H1 (cell line): ENCODE data around the gene PLXND1. TPM values are rescaled to one million over a fixed set of nuclear protein-coding genes. Genes with fewer than 3 reads are reported as not detected.
A peak's percentile ranks its signal among the peaks of the same experiment; 100 is the strongest.

Experiments used
- CHD7 ChIP-seq: fragments of 300-600 bp; sonication (generic); IDR thresholded peaks from 2 replicates; pipeline ENCODE4 v1.7.1; 2012; ENCODE audit warnings: low read length, moderate library complexity, mild to moderate bottlenecking, inconsistent platforms; ENCODE audit not compliant: insufficient replicate concordance
- KDM5A ChIP-seq: fragments of 200-600 bp; IDR thresholded peaks from 2 replicates; pipeline ENCODE4 v1.7.1; 2012; ENCODE audit warnings: mild to moderate bottlenecking, low read length, inconsistent platforms, mixed read lengths
- MAFK ChIP-seq: IDR thresholded peaks from 2 replicates; pipeline ENCODE4 v1.6.1; 2012; ENCODE audit warnings: low read depth, mild to moderate bottlenecking, improper control_type of control experiment, low read length
- NANOG ChIP-seq: IDR thresholded peaks from 2 replicates; pipeline ENCODE4 v1.6.1; 2011; ENCODE audit warnings: low read length, low read depth, mild to moderate bottlenecking, inconsistent platforms; ENCODE audit not compliant: insufficient read depth, poor library complexity, severe bottlenecking
- RAD21 ChIP-seq, 2 experiments: IDR thresholded peaks in 1 of 2; conservative IDR thresholded peaks in 1 of 2; 2 replicates each; pipeline ENCODE4 v1.6.1; 2011; ENCODE audit warnings: low read depth in 2 of 2, low read length in 2 of 2, improper control_type of control experiment in 1 of 2, inconsistent platforms in 1 of 2, mild to moderate bottlenecking in 1 of 2, moderate library complexity in 1 of 2
- RBBP5 ChIP-seq: IDR thresholded peaks from 2 replicates; pipeline ENCODE4 v1.7.1; 2012; ENCODE audit warnings: low read depth, mild to moderate bottlenecking, inconsistent platforms, low read length, moderate library complexity, borderline replicate concordance
- RXRA ChIP-seq: IDR thresholded peaks from 2 replicates; pipeline ENCODE4 v1.6.1; 2011; ENCODE audit warnings: low read depth, mild to moderate bottlenecking, low read length, moderate library complexity; ENCODE audit not compliant: insufficient read depth
- SUZ12 ChIP-seq: fragments of 200-600 bp; sonication (generic); IDR thresholded peaks from 2 replicates; pipeline ENCODE4 v1.6.1; 2012; ENCODE audit warnings: mild to moderate bottlenecking, inconsistent platforms, low read length, moderate library complexity, mixed read lengths
- TCF12 ChIP-seq: IDR thresholded peaks from 2 replicates; pipeline ENCODE4 v1.6.1; 2011; ENCODE audit warnings: low read depth, mild to moderate bottlenecking, low read length
- polyA plus RNA-seq, 7 experiments: library from polyadenylated mRNA; depleted of rRNA in 3 of 7; stranded (reverse) in 5 of 7; unstranded in 2 of 7; fragments of >200 nt in 5 of 7; fragments of 200-250 nt in 2 of 7; gene quantifications; 1 replicate in 5 of 7; 2 replicates in 1 of 7; 4 replicates in 1 of 7; pipeline versions ENCODE4 v1.2.1 to v1.2.3, GENCODE V29; 2011 to 2013; ENCODE audit warnings: missing spikeins in 2 of 7, mixed read lengths in 2 of 7
- total RNA-seq: library from RNA; stranded (reverse); fragmentation: NEBNext Ultra II Directional; extraction: Animal tissue kit (Norgen Biotek cat#: 25700); gene quantifications from 2 replicates; pipeline ENCODE4 v1.2.1, GENCODE V29; 2021

The PLXND1 gene
- total and polyA plus RNA-seq, 2 of the 8 experiments (the other 6 are each of a cell fraction or from before 2014, with no cell fraction given), result 17.7 to 66.4 TPM

DNA sequence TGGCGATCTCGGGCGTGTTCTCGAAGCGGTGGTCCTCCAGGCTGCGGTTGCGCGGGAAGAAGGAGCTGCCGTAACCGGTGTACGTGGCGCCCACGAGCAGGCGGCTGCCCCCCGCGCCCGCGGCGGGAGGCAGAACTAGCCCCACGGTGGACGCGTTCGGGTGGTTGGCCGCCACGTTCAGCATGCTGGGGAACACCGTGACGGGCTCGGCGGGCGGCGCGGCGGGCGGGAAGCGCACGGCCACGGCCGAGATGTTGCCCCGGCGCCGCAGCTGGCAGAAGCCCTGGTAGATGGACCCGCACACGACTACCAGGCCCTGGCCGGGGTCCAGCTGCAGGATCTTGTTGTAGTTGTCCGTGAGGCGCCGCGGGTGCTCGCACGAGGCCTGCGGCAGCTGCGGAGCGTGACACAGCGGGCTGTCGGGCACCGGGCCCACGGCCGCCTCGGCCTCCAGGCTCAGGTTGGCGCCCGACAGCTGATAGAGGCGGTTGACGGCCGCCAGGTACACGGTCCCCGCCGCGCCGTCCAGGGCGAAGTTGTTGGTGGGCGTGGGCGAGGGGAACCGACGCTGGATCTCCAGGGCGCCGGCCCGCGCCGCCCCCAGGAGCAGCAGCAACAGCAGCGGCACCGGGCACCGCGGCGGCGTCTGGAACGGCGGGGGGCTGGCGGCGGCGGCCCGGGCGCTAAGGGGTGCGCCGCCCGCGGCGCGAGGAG, 397 bp downstream of the PLXND1 start (continued):
- TF ChIP-seq CHD7 (no peak), NANOG (no peak), RXRA (no peak), RAD21 (IDR thresholded peaks at IDR 0.05 in 1 of 2, conservative IDR thresholded peaks at IDR 0.05 in 1 of 2; ENCODE audit: low read depth in 2 of 2, low read length in 2 of 2) (no peak), MAFK (no peak), KDM5A (no peak), RBBP5 (peak; percentile 28; the same call in 1 of the 2 replicates), SUZ12 (peak; percentile 59), TCF12 (no peak)
